Subcutaneous abdominal adipose tissue (tissue), 5 donors: Measurements from ENCODE around the gene VWA3B.

Source experiments
- H3K27ac ChIP-seq: one replicate; pipeline ENCODE4 v1.7.0; 2013; ENCODE audit warnings: low read depth, mild to moderate bottlenecking, inconsistent platforms, low read length, moderate library complexity
- H3K27me3 ChIP-seq, 5 donors: one replicate each; pipeline ENCODE4 v1.7.0; 2013; ENCODE audit warnings: low read length in 5 of 5, inconsistent platforms in 1 of 5; ENCODE audit not compliant: control insufficient read depth in 5 of 5, insufficient read depth in 4 of 5
- H3K36me3 ChIP-seq, 5 donors: one replicate each; pipeline ENCODE4 v1.7.0; 2013; ENCODE audit warnings: low read length in 5 of 5; ENCODE audit not compliant: control insufficient read depth in 5 of 5, insufficient read depth in 5 of 5
- H3K4me1 ChIP-seq, 5 donors: one replicate each; pipeline ENCODE4 v1.7.0; 2013; ENCODE audit warnings: low read length in 5 of 5, mild to moderate bottlenecking in 3 of 5, moderate library complexity in 1 of 5; ENCODE audit not compliant: control insufficient read depth in 5 of 5, insufficient read depth in 5 of 5
- H3K4me3 ChIP-seq, 5 donors: one replicate each; pipeline ENCODE4 v1.7.0; 2013; ENCODE audit warnings: low read length in 5 of 5, low read depth in 1 of 5
- H3K9ac ChIP-seq, 5 donors: one replicate each; pipeline ENCODE4 v1.7.0; 2013; ENCODE audit warnings: low read length in 5 of 5, mild to moderate bottlenecking in 4 of 5, moderate library complexity in 3 of 5
- H3K9me3 ChIP-seq, 5 donors: one replicate each; pipeline ENCODE4 v1.7.0; 2013; ENCODE audit warnings: low read length in 5 of 5; ENCODE audit not compliant: control insufficient read depth in 5 of 5
- donor health status: healthy.
- donor health status: healthy.
- donor health status: healthy.
- donor health status: healthy.
- donor health status: healthy.

VWA3B gene

DNA sequence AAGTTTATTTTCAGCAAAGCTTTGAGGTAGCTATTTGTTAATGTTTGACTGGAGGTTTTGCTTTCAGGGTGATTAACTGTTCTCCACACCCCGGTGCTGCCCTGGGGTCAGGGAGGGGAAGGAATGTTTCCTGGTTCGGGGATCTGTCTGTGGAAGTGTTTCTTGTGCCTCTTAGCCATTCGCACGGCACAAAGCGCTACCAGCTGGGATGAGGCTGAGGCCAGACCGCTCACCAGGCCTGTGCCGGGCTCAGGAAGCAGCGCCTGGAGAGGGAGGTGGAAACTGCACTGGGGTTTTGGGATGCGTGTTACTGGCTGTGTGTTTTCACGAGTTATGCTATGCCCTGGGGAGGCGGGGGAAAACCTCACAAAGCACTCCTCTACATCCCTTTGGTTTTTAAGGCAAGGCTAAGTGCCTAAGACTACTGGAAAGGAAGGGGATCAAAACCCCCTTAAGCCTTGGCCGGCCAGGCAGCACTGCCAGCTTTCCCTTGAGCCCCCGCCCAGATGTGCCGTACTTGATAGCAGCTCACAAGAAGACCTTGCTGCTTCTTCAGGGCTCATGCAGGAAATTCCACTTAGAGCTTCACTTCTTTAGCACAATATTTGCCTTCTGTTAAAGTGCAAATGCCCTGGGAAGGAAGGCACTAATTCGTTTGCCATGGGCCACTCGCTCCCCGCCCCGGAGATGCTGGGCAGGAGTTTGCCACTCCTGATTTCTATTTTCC is 193.6 kb downstream of the VWA3B start:
- H3K36me3 ChIP-seq, result no peaks in the 10 kb centered on the region
- H3K9ac ChIP-seq, result no peak overlapping the region
- no peak overlapping the region for H3K4me3 ChIP-seq
- peaks cover 5 to 26% (median 15%) of the 10 kb centered on the region in 5 donors for H3K27me3 ChIP-seq
- H3K27ac ChIP-seq, result no peak overlapping the region
- H3K9me3 ChIP-seq, result peaks cover 0 to 10% (median 4%) of the 10 kb centered on the region in 5 donors
- H3K4me1 ChIP-seq, result no peaks in the 10 kb centered on the region

DNA sequence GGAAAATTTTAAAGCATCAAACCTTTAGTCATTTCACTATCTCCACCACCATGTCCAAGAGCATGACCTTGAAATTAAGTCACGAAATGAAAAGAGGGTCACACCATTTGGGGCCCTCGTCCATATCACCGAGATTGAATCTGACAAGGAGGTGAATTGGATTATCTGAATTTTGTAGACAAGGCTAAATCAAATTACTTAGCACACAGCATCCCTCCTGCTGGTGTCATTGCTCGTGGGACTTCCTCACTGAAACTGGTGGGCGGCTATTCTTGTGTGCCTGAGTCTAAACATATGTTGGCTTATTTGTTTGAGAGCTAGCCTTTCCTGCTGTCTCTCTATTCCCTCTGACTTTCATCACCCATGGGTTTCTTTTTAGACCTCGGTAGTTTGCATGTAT is 194.6 kb downstream of the VWA3B start:
- Histone ChIP-seq H3K36me3 (no peaks in the 10 kb centered on the region), H3K4me3 (no peak overlapping the region), H3K9me3 (peaks cover 0 to 10% (median 4%) of the 10 kb centered on the region in 5 donors), H3K27me3 (peaks cover 5 to 26% (median 15%) of the 10 kb centered on the region in 5 donors), H3K27ac (no peak overlapping the region), H3K4me1 (no peaks in the 10 kb centered on the region), H3K9ac (no peak overlapping the region)

DNA sequence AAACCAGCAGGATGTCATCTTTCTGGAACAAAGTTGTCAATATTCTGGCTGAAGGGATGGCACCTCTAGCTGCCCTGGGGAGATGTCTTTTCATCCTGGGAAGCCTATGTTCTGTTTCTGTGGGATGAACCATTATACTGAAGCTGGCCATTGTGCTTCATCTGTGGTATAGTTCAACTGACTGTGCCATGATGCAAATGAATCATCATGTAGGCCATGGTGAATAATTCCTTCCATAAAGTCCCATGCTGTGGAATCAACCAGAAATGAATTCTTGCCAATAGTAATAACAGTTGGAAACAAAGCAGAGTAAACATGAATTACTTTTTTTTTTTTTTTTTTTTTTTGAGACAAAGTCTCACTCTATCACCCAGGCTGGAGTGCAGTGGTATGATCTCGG is 195.1 kb downstream of the VWA3B start:
- H3K27ac ChIP-seq, result no peak overlapping the region
- H3K9me3 ChIP-seq, result peaks cover 0 to 10% (median 4%) of the 10 kb centered on the region in 5 donors
- no peak overlapping the region for H3K4me3 ChIP-seq
- no peaks in the 10 kb centered on the region for H3K4me1 ChIP-seq
- H3K9ac ChIP-seq, result no peak overlapping the region
- H3K36me3 ChIP-seq, result no peaks in the 10 kb centered on the region
- H3K27me3 ChIP-seq, result peaks cover 5 to 26% (median 15%) of the 10 kb centered on the region in 5 donors

DNA sequence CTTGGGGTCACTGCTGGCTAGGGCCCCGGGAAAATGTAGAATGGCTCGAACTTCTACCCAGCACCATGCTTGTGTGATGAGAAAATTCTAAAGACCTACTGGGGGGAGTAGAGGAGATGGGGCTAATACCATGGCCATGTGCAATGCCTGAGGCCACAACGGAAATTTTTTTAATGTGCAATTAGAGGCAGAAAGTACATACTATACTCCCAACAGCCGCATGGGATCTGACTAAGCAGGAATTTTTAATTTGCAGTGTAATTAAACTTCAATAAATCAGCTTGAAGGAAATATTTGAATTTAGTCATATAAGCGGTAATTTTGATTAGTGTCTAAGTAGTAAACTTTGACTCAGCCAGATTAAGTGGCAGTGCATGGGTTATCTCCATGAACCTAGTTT is 206.1 kb downstream of the VWA3B start:
- Histone ChIP-seq H3K9me3 (no peaks in the 10 kb centered on the region), H3K36me3 (no peaks in the 10 kb centered on the region), H3K27me3 (no peaks in the 10 kb centered on the region), H3K9ac (no peak overlapping the region), H3K27ac (no peak overlapping the region), H3K4me3 (no peak overlapping the region), H3K4me1 (peaks cover 0 to 20% (median 11%) of the 10 kb centered on the region in 5 donors)

DNA sequence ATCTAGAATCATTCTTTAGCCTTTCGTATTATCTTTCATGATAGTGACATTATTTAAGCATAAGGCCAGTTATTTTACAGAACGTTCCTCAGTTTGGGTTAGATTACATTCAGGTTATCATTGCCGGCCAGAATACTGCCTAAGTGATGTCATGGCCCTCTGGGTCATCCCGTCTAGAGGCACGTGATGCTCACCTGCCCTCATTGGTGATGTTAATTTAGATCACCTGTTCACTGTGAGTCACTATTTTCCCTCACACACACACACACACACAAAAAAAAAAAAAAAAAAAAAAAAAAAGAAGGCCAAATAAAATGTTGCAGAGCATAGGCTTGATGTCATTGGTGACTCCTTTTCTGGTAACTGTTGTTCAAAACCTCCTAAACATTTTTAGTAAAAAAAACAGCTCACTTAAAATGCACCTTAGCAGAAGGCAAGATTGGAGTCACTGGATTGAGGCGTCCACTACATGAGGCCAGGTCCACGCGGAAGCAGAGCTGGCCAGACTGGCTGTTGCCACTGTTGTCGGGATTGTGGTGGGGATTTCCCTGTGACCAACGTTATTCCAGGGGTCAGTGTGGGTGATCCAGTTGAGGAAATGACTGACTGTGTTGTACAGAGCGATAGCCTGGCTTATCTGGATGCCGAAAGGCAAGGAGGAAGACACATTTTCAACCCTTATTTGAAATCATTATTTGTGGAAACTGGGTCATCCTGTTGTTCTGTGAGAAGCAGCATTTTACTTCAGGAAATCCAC is 207.1 kb downstream of the VWA3B start:
- Histone ChIP-seq H3K9me3 (no peaks in the 10 kb centered on the region), H3K36me3 (no peaks in the 10 kb centered on the region), H3K4me1 (peaks cover 0 to 24% (median 11%) of the 10 kb centered on the region in 5 donors), H3K9ac (no peak overlapping the region), H3K27ac (no peak overlapping the region), H3K4me3 (no peak overlapping the region), H3K27me3 (no peaks in the 10 kb centered on the region)

- Histone ChIP-seq H3K27ac (no peak overlapping the region), H3K4me1 (peaks cover 0 to 24% (median 11%) of the 10 kb centered on the region in 5 donors), H3K27me3 (no peaks in the 10 kb centered on the region), H3K9me3 (no peaks in the 10 kb centered on the region), H3K4me3 (no peak overlapping the region), H3K9ac (no peak overlapping the region), H3K36me3 (no peaks in the 10 kb centered on the region)
Observed at GRCh38 chr2:98294711-98295110, 207.7 kb downstream of the VWA3B start.

DNA sequence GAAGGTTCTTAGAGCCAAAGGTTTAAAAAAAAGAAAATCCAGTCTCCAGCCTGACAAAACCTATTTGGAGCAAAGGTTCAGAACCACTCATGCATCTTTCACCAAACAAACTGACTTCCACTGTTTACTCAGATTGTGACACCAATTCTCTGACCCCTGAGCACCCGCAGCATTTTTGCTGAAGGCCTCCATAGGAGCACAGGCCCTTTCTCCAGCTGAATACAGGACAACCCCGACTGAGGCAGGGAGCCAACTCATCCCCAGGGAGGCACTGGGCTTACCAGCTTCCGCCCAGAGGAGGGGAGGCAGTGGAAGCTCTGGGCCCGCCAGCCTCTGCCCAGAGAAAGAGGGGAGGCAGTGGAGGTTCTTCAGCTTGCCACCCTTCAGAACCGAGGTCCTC is 208.3 kb downstream of the VWA3B start:
- H3K27me3 ChIP-seq, result no peaks in the 10 kb centered on the region
- H3K9ac ChIP-seq, result no peak overlapping the region
- H3K36me3 ChIP-seq, result no peaks in the 10 kb centered on the region
- H3K27ac ChIP-seq, result no peak overlapping the region
- no peaks in the 10 kb centered on the region for H3K9me3 ChIP-seq
- H3K4me3 ChIP-seq, result no peak overlapping the region
- peaks cover 0 to 24% (median 11%) of the 10 kb centered on the region in 5 donors for H3K4me1 ChIP-seq

DNA sequence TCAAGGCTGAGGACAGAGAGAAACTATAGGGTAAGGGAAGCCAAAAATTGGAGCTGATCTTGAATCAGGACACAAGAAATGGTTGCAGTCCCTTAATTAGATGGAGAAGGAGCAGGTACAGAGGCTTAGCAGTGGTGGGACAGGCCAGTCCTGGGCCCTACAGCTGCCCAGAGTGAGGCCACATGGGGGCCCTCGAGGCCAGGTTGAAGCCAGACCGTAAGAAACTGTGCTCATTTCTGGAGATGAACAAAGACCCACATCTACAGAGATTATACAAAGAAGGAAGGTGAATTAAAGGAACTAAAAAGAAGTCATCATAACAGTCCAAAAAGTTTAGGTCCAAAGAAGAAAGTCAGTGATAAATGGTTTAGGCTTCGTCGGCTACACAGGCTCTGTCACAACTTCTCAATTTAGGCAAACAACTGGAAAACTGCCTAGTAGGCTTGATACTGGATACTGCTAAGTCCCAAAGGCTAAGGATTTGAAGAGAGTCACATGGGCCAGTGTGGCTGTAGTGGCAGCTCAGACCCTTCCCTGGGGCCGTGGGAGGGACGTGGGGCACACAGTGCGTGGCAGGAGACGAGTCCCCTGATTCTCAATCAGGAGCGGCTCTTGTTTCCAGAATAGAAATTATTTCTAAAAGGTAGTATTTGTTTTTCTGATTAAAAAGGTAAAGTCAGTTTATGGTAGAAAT is 208.9 kb downstream of the VWA3B start:
- Histone ChIP-seq H3K4me3 (no peak overlapping the region), H3K36me3 (no peaks in the 10 kb centered on the region), H3K27me3 (no peaks in the 10 kb centered on the region), H3K9ac (no peak overlapping the region), H3K27ac (no peak overlapping the region), H3K4me1 (peaks cover 0 to 24% (median 11%) of the 10 kb centered on the region in 5 donors), H3K9me3 (no peaks in the 10 kb centered on the region)

DNA sequence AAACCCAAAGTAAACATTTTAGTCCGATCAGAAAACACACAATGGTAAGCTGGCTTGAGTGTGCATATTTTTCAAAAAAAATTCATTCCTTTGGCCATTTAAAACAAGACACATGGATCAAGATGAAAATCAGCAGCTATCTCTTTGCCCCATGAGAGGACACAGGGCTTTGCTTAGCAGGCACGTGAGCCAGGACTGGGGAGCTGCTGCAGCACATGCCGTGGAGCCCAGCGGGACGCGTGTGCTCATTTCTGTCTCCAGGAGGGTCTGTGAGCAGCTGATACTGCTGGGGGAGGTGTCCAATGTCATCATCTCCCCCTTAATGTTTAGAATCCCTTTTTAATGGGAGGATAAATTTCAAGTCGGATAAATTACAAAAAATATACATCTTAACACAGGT is 209.5 kb downstream of the VWA3B start:
- Histone ChIP-seq H3K27ac (no peak overlapping the region), H3K36me3 (no peaks in the 10 kb centered on the region), H3K9me3 (no peaks in the 10 kb centered on the region), H3K4me1 (peaks cover 0 to 24% (median 11%) of the 10 kb centered on the region in 5 donors), H3K4me3 (no peak overlapping the region), H3K9ac (no peak overlapping the region), H3K27me3 (no peaks in the 10 kb centered on the region)
